Stimulated activated memory B cell treated with anti-CD40 and anti-IgM and Interleukin-4, amounts not matched to agents 10 μg/mL and 1 μg/mL and 100 μg/mL, for 72 hours (primary cell): ENCODE data around the gene ANKRD34A.

Experiments used
- ATAC-seq: fragments of 150-1000 bp; cut with Tn5 transposase; 2 replicates; pipeline ENCODE4 v1.10.0; 2021
- H3K27ac Mint-ChIP-seq: one replicate; pipeline ENCODE4 v1.8.0; 2022; ENCODE audit warnings: mild to moderate bottlenecking, mixed read lengths
- H3K27me3 Mint-ChIP-seq: one replicate; pipeline ENCODE4 v1.8.0; 2022; ENCODE audit warnings: mixed read lengths
- H3K36me3 Mint-ChIP-seq: one replicate; pipeline ENCODE4 v1.8.0; 2022; ENCODE audit warnings: mixed read lengths
- H3K4me1 Mint-ChIP-seq: one replicate; pipeline ENCODE4 v1.8.0; 2022; ENCODE audit warnings: mixed read lengths
- H3K4me3 Mint-ChIP-seq: one replicate; pipeline ENCODE4 v1.8.0; 2022; ENCODE audit warnings: mild to moderate bottlenecking, moderate library complexity, mixed read lengths
- H3K9me3 Mint-ChIP-seq: one replicate; pipeline ENCODE4 v1.8.0; 2022; ENCODE audit warnings: mixed read lengths

Gene ANKRD34A

GRCh38 chr1:145982010-145982723 is 17.8 kb upstream of the ANKRD34A start:
- no peaks in the 10 kb centered on the region for H3K9me3 Mint-ChIP-seq
- peaks cover 9% of the 10 kb centered on the region for H3K36me3 Mint-ChIP-seq
- peaks cover 8% of the 10 kb centered on the region for H3K4me1 Mint-ChIP-seq
- no peak overlapping the region for H3K27ac Mint-ChIP-seq
- H3K4me3 Mint-ChIP-seq, result no peak overlapping the region
- H3K27me3 Mint-ChIP-seq, result no peaks in the 10 kb centered on the region
- no peak for ATAC-seq

GRCh38 chr1:145980457-145980994 is 16.2 kb upstream of the ANKRD34A start:
- Mint-ChIP-seq H3K36me3 (peaks cover 10% of the 10 kb centered on the region), H3K4me1 (no peaks in the 10 kb centered on the region), H3K27ac (no peak overlapping the region), H3K9me3 (no peaks in the 10 kb centered on the region), H3K27me3 (no peaks in the 10 kb centered on the region), H3K4me3 (no peak overlapping the region)
- ATAC-seq, result no peak

GRCh38 chr1:145979746-145980456 is 15.5 kb upstream of the ANKRD34A start:
- H3K36me3 Mint-ChIP-seq, result peaks cover 15% of the 10 kb centered on the region

GRCh38 chr1:145978854-145979745 is 14.7 kb upstream of the ANKRD34A start:
- no peaks in the 10 kb centered on the region for H3K9me3 Mint-ChIP-seq
- peaks cover 18% of the 10 kb centered on the region for H3K36me3 Mint-ChIP-seq
- ATAC-seq, result peak; percentile 95
- H3K4me1 Mint-ChIP-seq, result no peaks in the 10 kb centered on the region
- H3K27me3 Mint-ChIP-seq, result no peaks in the 10 kb centered on the region
- H3K27ac Mint-ChIP-seq, result no peak overlapping the region
- H3K4me3 Mint-ChIP-seq, result no peak overlapping the region

More at GRCh38 chr1:145979746-145980456, 15.5 kb upstream of the ANKRD34A start:
- no peaks in the 10 kb centered on the region for H3K9me3 Mint-ChIP-seq
- no peak overlapping the region for H3K4me3 Mint-ChIP-seq
- H3K4me1 Mint-ChIP-seq, result no peaks in the 10 kb centered on the region
- ATAC-seq, result peak; percentile 44
- H3K27me3 Mint-ChIP-seq, result no peaks in the 10 kb centered on the region
- H3K27ac Mint-ChIP-seq, result no peak overlapping the region

GRCh38 chr1:145978471-145978853 is 14.1 kb upstream of the ANKRD34A start:
- no peaks in the 10 kb centered on the region for H3K27me3 Mint-ChIP-seq
- H3K27ac Mint-ChIP-seq, result no peak overlapping the region
- H3K4me3 Mint-ChIP-seq, result peak overlapping the region; percentile 55
- H3K4me1 Mint-ChIP-seq, result no peaks in the 10 kb centered on the region
- H3K9me3 Mint-ChIP-seq, result no peaks in the 10 kb centered on the region
- H3K36me3 Mint-ChIP-seq, result peaks cover 18% of the 10 kb centered on the region
- no peak for ATAC-seq

- H3K9me3 Mint-ChIP-seq, result no peaks in the 10 kb centered on the region
- H3K27ac Mint-ChIP-seq, result no peak overlapping the region
- peak overlapping the region; percentile 55 for H3K4me3 Mint-ChIP-seq
- H3K4me1 Mint-ChIP-seq, result no peaks in the 10 kb centered on the region
- peak; percentile 55 for ATAC-seq
- peaks cover 18% of the 10 kb centered on the region for H3K36me3 Mint-ChIP-seq
- no peaks in the 10 kb centered on the region for H3K27me3 Mint-ChIP-seq
Observed at GRCh38 chr1:145977486-145978470, 13.4 kb upstream of the ANKRD34A start.

- Mint-ChIP-seq H3K4me1 (no peaks in the 10 kb centered on the region), H3K9me3 (no peaks in the 10 kb centered on the region), H3K36me3 (peaks cover 18% of the 10 kb centered on the region), H3K4me3 (no peak overlapping the region), H3K27me3 (no peaks in the 10 kb centered on the region), H3K27ac (no peak overlapping the region)
- ATAC-seq, result no peak
Observed at GRCh38 chr1:145977016-145977415, 12.6 kb upstream of the ANKRD34A start.

GRCh38 chr1:145975216-145975615 is 10.8 kb upstream of the ANKRD34A start:
- ATAC-seq, result no peak
- H3K4me1 Mint-ChIP-seq, result peaks cover 5% of the 10 kb centered on the region
- H3K9me3 Mint-ChIP-seq, result no peaks in the 10 kb centered on the region
- peak overlapping the region; percentile 40 for H3K27ac Mint-ChIP-seq
- peaks cover 18% of the 10 kb centered on the region for H3K36me3 Mint-ChIP-seq
- H3K27me3 Mint-ChIP-seq, result no peaks in the 10 kb centered on the region
- H3K4me3 Mint-ChIP-seq, result no peak overlapping the region

- Mint-ChIP-seq H3K4me1 (peaks cover 5% of the 10 kb centered on the region), H3K27ac (peak overlapping the region; percentile 40), H3K9me3 (no peaks in the 10 kb centered on the region), H3K36me3 (peaks cover 18% of the 10 kb centered on the region), H3K27me3 (no peaks in the 10 kb centered on the region), H3K4me3 (no peak overlapping the region)
- ATAC-seq, result no peak
Observed at GRCh38 chr1:145974721-145975120, 10.3 kb upstream of the ANKRD34A start.

GRCh38 chr1:145972580-145972979 is 8.2 kb upstream of the ANKRD34A start:
- peaks cover 11% of the 10 kb centered on the region for H3K4me1 Mint-ChIP-seq
- ATAC-seq, result no peak
- H3K27ac Mint-ChIP-seq, result peak overlapping the region; percentile 50
- H3K36me3 Mint-ChIP-seq, result peaks cover 19% of the 10 kb centered on the region
- no peaks in the 10 kb centered on the region for H3K9me3 Mint-ChIP-seq
- no peak overlapping the region for H3K4me3 Mint-ChIP-seq
- H3K27me3 Mint-ChIP-seq, result no peaks in the 10 kb centered on the region

- peaks cover 12% of the 10 kb centered on the region for H3K36me3 Mint-ChIP-seq
- no peak for ATAC-seq
- H3K27me3 Mint-ChIP-seq, result no peaks in the 10 kb centered on the region
- peaks cover 42% of the 10 kb centered on the region for H3K4me1 Mint-ChIP-seq
- no peak overlapping the region for H3K4me3 Mint-ChIP-seq
- no peak overlapping the region for H3K27ac Mint-ChIP-seq
- no peaks in the 10 kb centered on the region for H3K9me3 Mint-ChIP-seq
Observed at GRCh38 chr1:145967288-145967687, 2.9 kb upstream of the ANKRD34A start.

- Mint-ChIP-seq H3K36me3 (peaks cover 12% of the 10 kb centered on the region), H3K4me3 (peak overlapping the region; percentile 85), H3K27me3 (no peaks in the 10 kb centered on the region), H3K27ac (peak overlapping the region; percentile 86), H3K4me1 (peaks cover 55% of the 10 kb centered on the region), H3K9me3 (no peaks in the 10 kb centered on the region)
- no peak for ATAC-seq
Observed at GRCh38 chr1:145965119-145965744, 857 bp upstream of the ANKRD34A start.

GRCh38 chr1:145963265-145964019 is 933 bp downstream of the ANKRD34A start:
- no peaks in the 10 kb centered on the region for H3K9me3 Mint-ChIP-seq
- ATAC-seq, result no peak
- peak overlapping the region; percentile 86 for H3K27ac Mint-ChIP-seq
- H3K4me1 Mint-ChIP-seq, result peaks cover 70% of the 10 kb centered on the region
- H3K4me3 Mint-ChIP-seq, result peak overlapping the region; percentile 85
- peaks cover 12% of the 10 kb centered on the region for H3K36me3 Mint-ChIP-seq
- no peaks in the 10 kb centered on the region for H3K27me3 Mint-ChIP-seq
